PC-9 (cell line): ENCODE data around the gene SERTAD4. TPM values are rescaled to one million over a fixed set of nuclear protein-coding genes. Genes with fewer than 3 reads are reported as not detected.

Experiments used
- total RNA-seq: library from RNA; stranded (reverse); gene quantifications from 2 replicates; pipeline ENCODE4 v1.2.3, GENCODE V29; 2021

SERTAD4 gene
- total RNA-seq, 1 experiment from 2014 or later, result 22.6 TPM

Other genes starting within 250 kb of the SERTAD4 start
- gene HHAT, start 96.1 kb downstream of the SERTAD4 start, total RNA-seq, result 5.3 and 10.9 TPM in 2 replicates